Measurements from ENCODE around the gene MAZ.

The MAZ gene

DNA sequence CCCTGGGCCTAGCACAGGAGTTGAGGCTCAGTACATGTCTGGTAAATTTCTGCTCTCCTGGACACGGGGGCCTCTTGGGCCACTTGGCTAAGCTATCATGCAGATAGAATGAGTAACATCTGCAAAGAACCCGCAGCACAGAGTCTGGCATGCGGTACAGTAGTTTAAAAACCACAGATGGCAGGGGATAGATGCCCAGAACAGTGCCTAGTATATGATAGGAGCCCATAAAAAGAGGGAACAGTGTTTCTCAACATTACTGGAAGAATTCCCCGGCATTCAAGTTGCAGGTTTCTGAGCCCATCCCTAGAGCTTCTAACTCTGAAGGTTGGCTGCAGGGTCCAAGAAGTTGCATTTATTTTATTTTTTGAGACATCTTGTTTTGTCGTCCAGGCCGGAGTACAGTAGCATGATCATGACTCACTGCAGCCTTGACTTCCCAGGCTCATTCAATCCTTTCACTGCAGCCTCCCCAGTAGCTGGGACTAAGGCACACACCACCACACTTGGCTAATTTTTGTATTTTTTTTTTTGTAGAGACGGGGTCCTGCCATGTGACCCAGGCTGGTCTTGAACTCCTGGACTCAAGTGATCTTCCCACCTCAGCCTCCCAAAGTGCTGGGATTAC lies 50.9 kb downstream of the MAZ start:
- Histone ChIP-seq H3K9me3 (ENCODE audit: insufficient read depth, low read length) (no peaks in the 10 kb centered on the region), H3K9me2 (replicated peaks; ENCODE audit: insufficient read depth, low read length) (no peaks in the 10 kb centered on the region), H3K27me3 (ENCODE audit: low read length) (no peaks in the 10 kb centered on the region), H3K4me2 (ENCODE audit: low read depth, low read length, poor library complexity, severe bottlenecking) (no peak overlapping the region), H4K20me1 (ENCODE audit: low read depth, low read length) (no peaks in the 10 kb centered on the region), H3K9ac (ENCODE audit: low read length) (no peak overlapping the region), H2AFZ (ENCODE audit: low read depth, low read length, severe bottlenecking) (no peak overlapping the region), H3K4me3 (ENCODE audit: insufficient read depth, low read length, poor library complexity, severe bottlenecking) (no peak overlapping the region), H3F3A (ENCODE audit: insufficient read depth) (no peaks in the 10 kb centered on the region), H3K36me3 (ENCODE audit: low read length) (no peaks in the 10 kb centered on the region), H3K27ac (ENCODE audit: low read depth, low read length) (no peak overlapping the region), H3K79me2 (ENCODE audit: insufficient read depth, low read length) (no peaks in the 10 kb centered on the region; the same call in 1 of the 2 replicates)
- no peak for TF ChIP-seq EZH2phosphoT487 (conservative IDR thresholded peaks at IDR 0.05; ENCODE audit: low read length)
- TF ChIP-seq, protein P1, sequence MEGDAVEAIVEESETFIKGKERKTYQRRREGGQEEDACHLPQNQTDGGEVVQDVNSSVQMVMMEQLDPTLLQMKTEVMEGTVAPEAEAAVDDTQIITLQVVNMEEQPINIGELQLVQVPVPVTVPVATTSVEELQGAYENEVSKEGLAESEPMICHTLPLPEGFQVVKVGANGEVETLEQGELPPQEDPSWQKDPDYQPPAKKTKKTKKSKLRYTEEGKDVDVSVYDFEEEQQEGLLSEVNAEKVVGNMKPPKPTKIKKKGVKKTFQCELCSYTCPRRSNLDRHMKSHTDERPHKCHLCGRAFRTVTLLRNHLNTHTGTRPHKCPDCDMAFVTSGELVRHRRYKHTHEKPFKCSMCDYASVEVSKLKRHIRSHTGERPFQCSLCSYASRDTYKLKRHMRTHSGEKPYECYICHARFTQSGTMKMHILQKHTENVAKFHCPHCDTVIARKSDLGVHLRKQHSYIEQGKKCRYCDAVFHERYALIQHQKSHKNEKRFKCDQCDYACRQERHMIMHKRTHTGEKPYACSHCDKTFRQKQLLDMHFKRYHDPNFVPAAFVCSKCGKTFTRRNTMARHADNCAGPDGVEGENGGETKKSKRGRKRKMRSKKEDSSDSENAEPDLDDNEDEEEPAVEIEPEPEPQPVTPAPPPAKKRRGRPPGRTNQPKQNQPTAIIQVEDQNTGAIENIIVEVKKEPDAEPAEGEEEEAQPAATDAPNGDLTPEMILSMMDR (IDR thresholded peaks at IDR 0.05; ENCODE audit: insufficient read depth, low read length, poor library complexity, severe bottlenecking) = no peak

DNA sequence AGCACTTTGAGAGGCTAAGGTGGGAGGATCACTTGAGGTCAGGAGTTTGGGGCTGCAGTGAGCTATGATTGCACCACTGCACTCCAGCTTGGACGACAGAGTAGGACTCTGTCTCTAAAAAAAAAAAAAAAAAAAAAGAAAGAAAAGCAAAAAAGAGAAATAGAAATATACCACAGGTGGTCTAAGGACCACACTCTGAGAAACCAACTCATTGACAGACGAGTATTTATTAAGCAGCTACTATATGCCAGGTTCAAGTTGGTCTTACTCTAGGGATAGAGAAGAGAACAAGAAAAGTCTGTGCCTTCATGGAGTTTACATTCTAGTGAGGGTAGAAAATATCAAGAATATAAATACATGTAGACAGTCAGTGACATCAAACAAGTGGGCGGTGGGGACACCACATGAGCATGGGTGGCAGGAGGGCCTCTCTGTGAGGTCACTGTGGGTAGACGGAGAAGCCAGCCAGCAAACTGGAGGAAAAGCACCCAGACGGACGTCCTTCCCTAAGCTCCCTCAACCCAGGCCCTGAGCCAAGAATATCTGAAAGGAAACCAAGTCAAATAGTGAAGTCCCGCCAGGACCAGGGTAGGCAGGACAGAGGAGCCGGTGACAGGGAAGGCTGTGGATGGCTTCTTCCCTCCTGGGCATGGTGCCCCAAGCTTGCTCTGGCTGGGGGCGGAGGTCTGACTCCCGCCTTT lies 52.0 kb downstream of the MAZ start:
- TF ChIP-seq, protein P1 (IDR thresholded peaks at IDR 0.05; ENCODE audit: insufficient read depth, low read length, poor library complexity, severe bottlenecking) = no peak
- TF ChIP-seq EZH2phosphoT487 (conservative IDR thresholded peaks at IDR 0.05; ENCODE audit: low read length) = no peak

DNA sequence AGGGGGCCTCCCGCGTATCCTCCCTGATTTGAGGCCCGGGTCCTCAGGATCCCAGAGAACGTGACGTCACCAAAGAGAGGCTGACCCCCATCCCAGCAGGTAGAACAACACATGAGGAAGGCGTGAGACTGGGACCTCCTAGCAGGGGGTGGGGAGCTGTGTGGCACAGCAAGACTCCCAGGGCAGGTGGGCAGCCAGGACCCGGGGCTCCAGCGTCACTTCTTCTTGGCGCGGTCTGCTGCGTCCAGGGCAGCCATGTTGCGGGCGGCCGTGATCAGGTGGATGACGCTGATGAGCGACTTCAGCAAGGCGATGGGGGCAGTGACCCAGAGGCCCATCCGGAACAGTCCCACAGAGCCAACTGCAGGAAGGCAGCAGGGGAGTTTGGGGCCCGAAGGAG lies 52.6 kb downstream of the MAZ start:
- no peaks in the 10 kb centered on the region; the same call in 1 of the 2 replicates for H3K79me2 ChIP-seq (ENCODE audit: insufficient read depth, low read length)
- no peak overlapping the region for H2AFZ ChIP-seq (ENCODE audit: low read depth, low read length, severe bottlenecking)
- no peak overlapping the region for H3K4me3 ChIP-seq (ENCODE audit: insufficient read depth, low read length, poor library complexity, severe bottlenecking)
- no peaks in the 10 kb centered on the region for H4K20me1 ChIP-seq (ENCODE audit: low read depth, low read length)
- no peaks in the 10 kb centered on the region for H3F3A ChIP-seq (ENCODE audit: insufficient read depth)
- no peak overlapping the region for H3K4me2 ChIP-seq (ENCODE audit: low read depth, low read length, poor library complexity, severe bottlenecking)
- no peak overlapping the region for H3K9ac ChIP-seq (ENCODE audit: low read length)
- no peak overlapping the region for H3K27ac ChIP-seq (ENCODE audit: low read depth, low read length)
- H3K9me3 ChIP-seq (ENCODE audit: insufficient read depth, low read length) = no peaks in the 10 kb centered on the region
- no peaks in the 10 kb centered on the region for H3K36me3 ChIP-seq (ENCODE audit: low read length)
- TF ChIP-seq, protein P1 (IDR thresholded peaks at IDR 0.05; ENCODE audit: insufficient read depth, low read length, poor library complexity, severe bottlenecking) = no peak
- TF ChIP-seq EZH2phosphoT487 (conservative IDR thresholded peaks at IDR 0.05; ENCODE audit: low read length) = no peak
- no peaks in the 10 kb centered on the region for H3K9me2 ChIP-seq (replicated peaks; ENCODE audit: insufficient read depth, low read length)
- H3K27me3 ChIP-seq (ENCODE audit: low read length) = no peaks in the 10 kb centered on the region

More for the DNA sequence above, 52.0 kb downstream of the MAZ start:
- no peak overlapping the region for H3K4me3 ChIP-seq (ENCODE audit: insufficient read depth, low read length, poor library complexity, severe bottlenecking)
- H4K20me1 ChIP-seq (ENCODE audit: low read depth, low read length) = no peaks in the 10 kb centered on the region
- no peaks in the 10 kb centered on the region for H3F3A ChIP-seq (ENCODE audit: insufficient read depth)
- H3K36me3 ChIP-seq (ENCODE audit: low read length) = no peaks in the 10 kb centered on the region
- H2AFZ ChIP-seq (ENCODE audit: low read depth, low read length, severe bottlenecking) = no peak overlapping the region
- H3K79me2 ChIP-seq (ENCODE audit: insufficient read depth, low read length) = no peaks in the 10 kb centered on the region; the same call in 1 of the 2 replicates
- H3K9me2 ChIP-seq (replicated peaks; ENCODE audit: insufficient read depth, low read length) = no peaks in the 10 kb centered on the region
- H3K27me3 ChIP-seq (ENCODE audit: low read length) = no peaks in the 10 kb centered on the region
- H3K9ac ChIP-seq (ENCODE audit: low read length) = no peak overlapping the region
- no peak overlapping the region for H3K27ac ChIP-seq (ENCODE audit: low read depth, low read length)
- no peak overlapping the region for H3K4me2 ChIP-seq (ENCODE audit: low read depth, low read length, poor library complexity, severe bottlenecking)
- no peaks in the 10 kb centered on the region for H3K9me3 ChIP-seq (ENCODE audit: insufficient read depth, low read length)

Measured in SU-DHL-6 (cell line).